Measurements from ENCODE around the gene SH3PXD2B.

GRCh38 chr5:172343741-172344140, 110.6 kb downstream of the SH3PXD2B start:
- TF ChIP-seq, protein P1, sequence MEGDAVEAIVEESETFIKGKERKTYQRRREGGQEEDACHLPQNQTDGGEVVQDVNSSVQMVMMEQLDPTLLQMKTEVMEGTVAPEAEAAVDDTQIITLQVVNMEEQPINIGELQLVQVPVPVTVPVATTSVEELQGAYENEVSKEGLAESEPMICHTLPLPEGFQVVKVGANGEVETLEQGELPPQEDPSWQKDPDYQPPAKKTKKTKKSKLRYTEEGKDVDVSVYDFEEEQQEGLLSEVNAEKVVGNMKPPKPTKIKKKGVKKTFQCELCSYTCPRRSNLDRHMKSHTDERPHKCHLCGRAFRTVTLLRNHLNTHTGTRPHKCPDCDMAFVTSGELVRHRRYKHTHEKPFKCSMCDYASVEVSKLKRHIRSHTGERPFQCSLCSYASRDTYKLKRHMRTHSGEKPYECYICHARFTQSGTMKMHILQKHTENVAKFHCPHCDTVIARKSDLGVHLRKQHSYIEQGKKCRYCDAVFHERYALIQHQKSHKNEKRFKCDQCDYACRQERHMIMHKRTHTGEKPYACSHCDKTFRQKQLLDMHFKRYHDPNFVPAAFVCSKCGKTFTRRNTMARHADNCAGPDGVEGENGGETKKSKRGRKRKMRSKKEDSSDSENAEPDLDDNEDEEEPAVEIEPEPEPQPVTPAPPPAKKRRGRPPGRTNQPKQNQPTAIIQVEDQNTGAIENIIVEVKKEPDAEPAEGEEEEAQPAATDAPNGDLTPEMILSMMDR (IDR thresholded peaks at IDR 0.05): no peak
- no peak for TF ChIP-seq EZH2 (IDR thresholded peaks at IDR 0.05; ENCODE audit: borderline replicate concordance, insufficient read depth, low read depth, low read length, poor library complexity, severe bottlenecking)

All from B cell (primary cell).